GM23248 (cell line): ENCODE data around the gene UFSP2. TPM values are rescaled to one million over a fixed set of nuclear protein-coding genes. Genes with fewer than 3 reads are reported as not detected.
A peak's percentile ranks its signal among the peaks of the same experiment; 100 is the strongest.

ENCODE experiments used
- DNase-seq: peaks from one replicate; pipeline ENCODE4 v3.0.0-alpha.2; 2015
- H2AFZ ChIP-seq: fragments of 200-600 bp; sonication (generic); 2 replicates; pipeline ENCODE4 v1.6.1; 2016; ENCODE audit warnings: antibody characterized with exemption
- H3F3A ChIP-seq: fragments of 200-600 bp; sonication (generic); 2 replicates; pipeline ENCODE4 v1.6.1; 2016; ENCODE audit warnings: mild to moderate bottlenecking, antibody characterized with exemption, mixed run types; ENCODE audit not compliant: insufficient read depth
- H3K27ac ChIP-seq: fragments of 200-600 bp; sonication (generic); 2 replicates; pipeline ENCODE4 v1.5.1; 2016; ENCODE audit warnings: mild to moderate bottlenecking
- H3K27me3 ChIP-seq: fragments of 200-600 bp; sonication (generic); replicated peaks from 2 replicates; pipeline ENCODE4 v1.6.1; 2016; ENCODE audit warnings: mild to moderate bottlenecking; ENCODE audit not compliant: insufficient read depth
- H3K36me3 ChIP-seq: fragments of 200-600 bp; sonication (generic); 2 replicates; pipeline ENCODE4 v1.6.1; 2016; ENCODE audit warnings: low read depth, mild to moderate bottlenecking
- H3K4me1 ChIP-seq: fragments of 200-600 bp; sonication (generic); 2 replicates; pipeline ENCODE4 v1.6.1; 2016; ENCODE audit warnings: mild to moderate bottlenecking; ENCODE audit not compliant: insufficient read depth
- H3K4me2 ChIP-seq: fragments of 200-600 bp; sonication (generic); one replicate; pipeline ENCODE4 v1.6.1; 2016; ENCODE audit warnings: mild to moderate bottlenecking; ENCODE audit not compliant: unreplicated experiment
- H3K4me3 ChIP-seq: fragments of 200-600 bp; sonication (generic); 2 replicates; pipeline ENCODE4 v1.5.1; 2016; ENCODE audit warnings: mild to moderate bottlenecking
- H3K79me2 ChIP-seq: fragments of 200-600 bp; sonication (generic); 2 replicates; pipeline ENCODE4 v1.6.1; 2016; ENCODE audit warnings: mild to moderate bottlenecking; ENCODE audit not compliant: insufficient read depth
- H3K9ac ChIP-seq: fragments of 200-600 bp; sonication (generic); 2 replicates; pipeline ENCODE4 v1.6.1; 2016; ENCODE audit warnings: mild to moderate bottlenecking
- H3K9me2 ChIP-seq: fragments of 200-600 bp; sonication (generic); 2 replicates; pipeline ENCODE4 v1.6.1; 2016; ENCODE audit warnings: mixed run types, mild to moderate bottlenecking, moderate library complexity; ENCODE audit not compliant: insufficient read depth
- H3K9me3 ChIP-seq: fragments of 200-600 bp; sonication (generic); one replicate; pipeline ENCODE4 v1.6.1; 2017; ENCODE audit warnings: low read depth
- H4K20me1 ChIP-seq: fragments of 200-600 bp; sonication (generic); 2 replicates; pipeline ENCODE4 v1.6.0; 2016; ENCODE audit not compliant: insufficient read depth
- EZH2 ChIP-seq: fragments of 200-600 bp; sonication (generic); IDR thresholded peaks from 2 replicates; pipeline ENCODE4 v1.6.1; 2018; ENCODE audit warnings: antibody characterized with exemption, mild to moderate bottlenecking; ENCODE audit not compliant: insufficient read depth, poor library complexity, severe bottlenecking
- EZH2phosphoT487 ChIP-seq: fragments of 200-600 bp; sonication (generic); IDR thresholded peaks from 2 replicates; pipeline ENCODE4 v1.6.1; 2018; ENCODE audit warnings: antibody characterized with exemption, moderate library complexity, mild to moderate bottlenecking, low read depth; ENCODE audit not compliant: insufficient read depth
- WGBS, 2 experiments: methylation state at CpG; one replicate each; pipeline ENCODE4 v1.1.6; 2015 to 2017; ENCODE audit warnings: low lambda C conversion rate in 2 of 2, low coverage in 1 of 2; ENCODE audit errors: missing lambda C conversion rate in 2 of 2; 5-methylcytosine and 5-hydroxymethylcytosine counted together
- in situ Hi-C: fragments of 300-500 bp; cut with MboI; formaldehyde crosslinking; loops from 2 replicates; pipeline ENCODE4 v1.15.0; 2020
- polyA plus RNA-seq: library from polyadenylated mRNA; unstranded; fragments of >200 nt; fragmentation: Nextera tagmentation; extraction: Ambion mirVana; gene quantifications from 2 replicates; pipeline ENCODE4 v1.2.1, GENCODE V29; 2016
- small RNA-seq: library from RNA; depleted of rRNA; stranded (forward); fragments of <200 nt; gene quantifications from one replicate; pipeline ENCODE3, GENCODE V24; 2014; ENCODE audit warnings: low read depth, low replicate concordance
- total RNA-seq: library from RNA; depleted of rRNA; stranded (reverse); fragments of >200 nt; shearing (Covaris generic); gene quantifications from 2 replicates; pipeline ENCODE4 v1.2.3, GENCODE V29; 2014; rRNA removed

Gene UFSP2
- total and polyA plus RNA-seq, 2 experiments from 2014 or later: 25.6 to 26.8 TPM

- Histone ChIP-seq H3K27ac (no peak overlapping the region), H3K4me3 (no peak overlapping the region), H3K36me3 (peaks cover 9% of the 10 kb centered on the region; the same call in 1 of the 2 replicates), H4K20me1 (no peaks in the 10 kb centered on the region), H3K9me3 (no peaks in the 10 kb centered on the region), H3K4me2 (no peak overlapping the region), H3K9ac (no peak overlapping the region), H3F3A (0 out of 2 replicates have a peak, but pooled peaks cover 8% of the 10 kb centered on the region), H3K79me2 (no peaks in the 10 kb centered on the region), H3K4me1 (peaks cover 12% of the 10 kb centered on the region), H3K27me3 (no peaks in the 10 kb centered on the region), H2AFZ (no peak overlapping the region), H3K9me2 (no peaks in the 10 kb centered on the region)
- in situ Hi-C loops: no loop called here
- TF ChIP-seq EZH2phosphoT487: no peak
- no peak for TF ChIP-seq EZH2
- 62 to 66% methylated on average over 5 of the region's 5 CpGs for WGBS, 2 experiments
- peak; percentile 26 for DNase-seq
These were observed 68.6 kb downstream of the UFSP2 start for GRCh38 chr4:185357211-185357610.

- Histone ChIP-seq H3K9ac (no peak overlapping the region), H2AFZ (no peak overlapping the region), H3K27me3 (no peaks in the 10 kb centered on the region), H3K4me3 (no peak overlapping the region), H3K4me1 (no peaks in the 10 kb centered on the region), H4K20me1 (no peaks in the 10 kb centered on the region), H3K4me2 (no peak overlapping the region), H3K36me3 (peaks cover 15% of the 10 kb centered on the region; the same call in 1 of the 2 replicates), H3K9me2 (no peaks in the 10 kb centered on the region), H3K79me2 (no peaks in the 10 kb centered on the region), H3F3A (0 out of 2 replicates have a peak, but pooled peaks cover 8% of the 10 kb centered on the region), H3K27ac (no peak overlapping the region), H3K9me3 (no peaks in the 10 kb centered on the region)
- DNase-seq: no peak
- in situ Hi-C loops: no loop called here
- TF ChIP-seq EZH2: no peak
- TF ChIP-seq EZH2phosphoT487: no peak
- 98 to 100% methylated on average over 2 of the region's 2 CpGs for WGBS, 2 experiments
These were observed 73.0 kb downstream of the UFSP2 start for GRCh38 chr4:185352741-185353140.

GRCh38 chr4:185352202-185352601 is 73.6 kb downstream of the UFSP2 start:
- TF ChIP-seq EZH2 (no peak), EZH2phosphoT487 (no peak)
- Histone ChIP-seq H3K27ac (no peak overlapping the region), H3K9me3 (no peaks in the 10 kb centered on the region), H3K4me3 (no peak overlapping the region), H3F3A (0 out of 2 replicates have a peak, but pooled peaks cover 8% of the 10 kb centered on the region), H3K4me1 (no peaks in the 10 kb centered on the region), H3K27me3 (no peaks in the 10 kb centered on the region), H3K36me3 (0 out of 2 replicates have a peak, but pooled peaks cover 14% of the 10 kb centered on the region), H3K9ac (no peak overlapping the region), H3K79me2 (no peaks in the 10 kb centered on the region), H3K4me2 (no peak overlapping the region), H3K9me2 (no peaks in the 10 kb centered on the region), H4K20me1 (no peaks in the 10 kb centered on the region), H2AFZ (no peak overlapping the region)
- in situ Hi-C loops: no loop called here
- WGBS, 2 experiments: 81 to 85% methylated on average over 7 of the region's 7 CpGs
- no peak for DNase-seq

GRCh38 chr4:185351691-185352090 is 74.1 kb downstream of the UFSP2 start:
- Histone ChIP-seq H3K27me3 (no peaks in the 10 kb centered on the region), H3K4me2 (no peak overlapping the region), H2AFZ (no peak overlapping the region), H3K4me1 (no peaks in the 10 kb centered on the region), H3K36me3 (peaks cover 14% of the 10 kb centered on the region; the same call in 1 of the 2 replicates), H3F3A (0 out of 2 replicates have a peak, but pooled peaks cover 2% of the 10 kb centered on the region), H3K79me2 (no peaks in the 10 kb centered on the region), H3K4me3 (no peak overlapping the region), H3K27ac (no peak overlapping the region), H4K20me1 (no peaks in the 10 kb centered on the region), H3K9me3 (no peaks in the 10 kb centered on the region), H3K9me2 (no peaks in the 10 kb centered on the region), H3K9ac (no peak overlapping the region)
- in situ Hi-C loops: no loop called here
- TF ChIP-seq EZH2 (no peak), EZH2phosphoT487 (no peak)
- no peak for DNase-seq
- 97 to 98% methylated on average over 12 to 13 of the region's 13 CpGs for WGBS, 2 experiments

Small RNA genes lying within 50 kb of the gene (small RNA-seq; reads per million reads assigned to genes)
- not detected for gene RF00019

Other genes with a start within 250 kb of the UFSP2 start
- gene CFAP97, start 222.0 kb downstream of the UFSP2 start, total RNA-seq: 44.0 and 46.3 TPM in 2 replicates
- 49.2 and 50.8 TPM in 2 replicates for gene CFAP97, start 222.0 kb downstream of the UFSP2 start, polyA plus RNA-seq
- 23.6 and 50.0 TPM in 2 replicates for gene SNX25, start 216.4 kb downstream of the UFSP2 start, total RNA-seq
- gene SNX25, start 216.4 kb downstream of the UFSP2 start, polyA plus RNA-seq: 7.1 and 8.2 TPM in 2 replicates
- gene LRP2BP, start 30.0 kb downstream of the UFSP2 start, total RNA-seq: 0.13 TPM in 1 of 2 replicates, not detected in the other
- 0.67 and 0.76 TPM in 2 replicates for gene LRP2BP, start 30.0 kb downstream of the UFSP2 start, polyA plus RNA-seq
- 4.4 and 11.1 TPM in 2 replicates for gene ANKRD37, start 29.1 kb downstream of the UFSP2 start, total RNA-seq
- gene ANKRD37, start 29.1 kb downstream of the UFSP2 start, polyA plus RNA-seq: 17.6 and 19.0 TPM in 2 replicates
- gene CCDC110, start 45.8 kb upstream of the UFSP2 start, total RNA-seq: 0.22 and 0.38 TPM in 2 replicates
- 0.13 and 0.44 TPM in 2 replicates for gene CCDC110, start 45.8 kb upstream of the UFSP2 start, polyA plus RNA-seq
- 0.25 TPM in 1 of 2 replicates, not detected in the other for gene PDLIM3, start 109.5 kb upstream of the UFSP2 start, total RNA-seq
- gene PDLIM3, start 109.5 kb upstream of the UFSP2 start, polyA plus RNA-seq: 0.51 and 0.69 TPM in 2 replicates